ENCODE results near the gene NCOA1.

The NCOA1 gene

GRCh38 chr2:24492421-24493279 lies 1.6 kb downstream of the NCOA1 start:
- DNase-seq (ENCODE audit: low read depth in 1 of 2, low spot score in 1 of 2), result peak in 1 of 2 experiments; percentile 4
- TF ChIP-seq GABPA (IDR thresholded peaks at IDR 0.05; ENCODE audit: low read depth) (no peak), SPI1 (IDR thresholded peaks at IDR 0.05; ENCODE audit: borderline replicate concordance, low read depth) (no peak), POLR2AphosphoS5 (IDR thresholded peaks at IDR 0.05; ENCODE audit: low read depth) (no peak)
- TF ChIP-seq, protein P1, sequence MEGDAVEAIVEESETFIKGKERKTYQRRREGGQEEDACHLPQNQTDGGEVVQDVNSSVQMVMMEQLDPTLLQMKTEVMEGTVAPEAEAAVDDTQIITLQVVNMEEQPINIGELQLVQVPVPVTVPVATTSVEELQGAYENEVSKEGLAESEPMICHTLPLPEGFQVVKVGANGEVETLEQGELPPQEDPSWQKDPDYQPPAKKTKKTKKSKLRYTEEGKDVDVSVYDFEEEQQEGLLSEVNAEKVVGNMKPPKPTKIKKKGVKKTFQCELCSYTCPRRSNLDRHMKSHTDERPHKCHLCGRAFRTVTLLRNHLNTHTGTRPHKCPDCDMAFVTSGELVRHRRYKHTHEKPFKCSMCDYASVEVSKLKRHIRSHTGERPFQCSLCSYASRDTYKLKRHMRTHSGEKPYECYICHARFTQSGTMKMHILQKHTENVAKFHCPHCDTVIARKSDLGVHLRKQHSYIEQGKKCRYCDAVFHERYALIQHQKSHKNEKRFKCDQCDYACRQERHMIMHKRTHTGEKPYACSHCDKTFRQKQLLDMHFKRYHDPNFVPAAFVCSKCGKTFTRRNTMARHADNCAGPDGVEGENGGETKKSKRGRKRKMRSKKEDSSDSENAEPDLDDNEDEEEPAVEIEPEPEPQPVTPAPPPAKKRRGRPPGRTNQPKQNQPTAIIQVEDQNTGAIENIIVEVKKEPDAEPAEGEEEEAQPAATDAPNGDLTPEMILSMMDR (IDR thresholded peaks at IDR 0.05; ENCODE audit: insufficient read depth, low read length), result no peak
- TF ChIP-seq, protein P2, sequence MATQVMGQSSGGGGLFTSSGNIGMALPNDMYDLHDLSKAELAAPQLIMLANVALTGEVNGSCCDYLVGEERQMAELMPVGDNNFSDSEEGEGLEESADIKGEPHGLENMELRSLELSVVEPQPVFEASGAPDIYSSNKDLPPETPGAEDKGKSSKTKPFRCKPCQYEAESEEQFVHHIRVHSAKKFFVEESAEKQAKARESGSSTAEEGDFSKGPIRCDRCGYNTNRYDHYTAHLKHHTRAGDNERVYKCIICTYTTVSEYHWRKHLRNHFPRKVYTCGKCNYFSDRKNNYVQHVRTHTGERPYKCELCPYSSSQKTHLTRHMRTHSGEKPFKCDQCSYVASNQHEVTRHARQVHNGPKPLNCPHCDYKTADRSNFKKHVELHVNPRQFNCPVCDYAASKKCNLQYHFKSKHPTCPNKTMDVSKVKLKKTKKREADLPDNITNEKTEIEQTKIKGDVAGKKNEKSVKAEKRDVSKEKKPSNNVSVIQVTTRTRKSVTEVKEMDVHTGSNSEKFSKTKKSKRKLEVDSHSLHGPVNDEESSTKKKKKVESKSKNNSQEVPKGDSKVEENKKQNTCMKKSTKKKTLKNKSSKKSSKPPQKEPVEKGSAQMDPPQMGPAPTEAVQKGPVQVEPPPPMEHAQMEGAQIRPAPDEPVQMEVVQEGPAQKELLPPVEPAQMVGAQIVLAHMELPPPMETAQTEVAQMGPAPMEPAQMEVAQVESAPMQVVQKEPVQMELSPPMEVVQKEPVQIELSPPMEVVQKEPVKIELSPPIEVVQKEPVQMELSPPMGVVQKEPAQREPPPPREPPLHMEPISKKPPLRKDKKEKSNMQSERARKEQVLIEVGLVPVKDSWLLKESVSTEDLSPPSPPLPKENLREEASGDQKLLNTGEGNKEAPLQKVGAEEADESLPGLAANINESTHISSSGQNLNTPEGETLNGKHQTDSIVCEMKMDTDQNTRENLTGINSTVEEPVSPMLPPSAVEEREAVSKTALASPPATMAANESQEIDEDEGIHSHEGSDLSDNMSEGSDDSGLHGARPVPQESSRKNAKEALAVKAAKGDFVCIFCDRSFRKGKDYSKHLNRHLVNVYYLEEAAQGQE (IDR thresholded peaks at IDR 0.05; ENCODE audit: insufficient replicate concordance, low read depth), result no peak
- Histone ChIP-seq H3K27ac (replicated peaks) (peak overlapping the region; percentile 47; the same call in 1 of the 2 replicates), H3K27me3 (ENCODE audit: insufficient read depth, poor library complexity, severe bottlenecking) (no peaks in the 10 kb centered on the region), H3K4me3 (replicated peaks; ENCODE audit: insufficient read depth, low read length) (no peak overlapping the region)

GRCh38 chr2:24493713-24494112 lies 2.7 kb downstream of the NCOA1 start:
- no peaks in the 10 kb centered on the region for H3K27me3 ChIP-seq (ENCODE audit: insufficient read depth, poor library complexity, severe bottlenecking)
- peak; percentile 27 to 55 for DNase-seq (ENCODE audit: low read depth in 1 of 2, low spot score in 1 of 2)
- TF ChIP-seq POLR2AphosphoS5 (IDR thresholded peaks at IDR 0.05; ENCODE audit: low read depth) (no peak), GABPA (IDR thresholded peaks at IDR 0.05; ENCODE audit: low read depth) (no peak)
- H3K4me3 ChIP-seq (replicated peaks; ENCODE audit: insufficient read depth, low read length), result no peak overlapping the region
- peak overlapping the region; percentile 47 for H3K27ac ChIP-seq (replicated peaks)

DNA sequence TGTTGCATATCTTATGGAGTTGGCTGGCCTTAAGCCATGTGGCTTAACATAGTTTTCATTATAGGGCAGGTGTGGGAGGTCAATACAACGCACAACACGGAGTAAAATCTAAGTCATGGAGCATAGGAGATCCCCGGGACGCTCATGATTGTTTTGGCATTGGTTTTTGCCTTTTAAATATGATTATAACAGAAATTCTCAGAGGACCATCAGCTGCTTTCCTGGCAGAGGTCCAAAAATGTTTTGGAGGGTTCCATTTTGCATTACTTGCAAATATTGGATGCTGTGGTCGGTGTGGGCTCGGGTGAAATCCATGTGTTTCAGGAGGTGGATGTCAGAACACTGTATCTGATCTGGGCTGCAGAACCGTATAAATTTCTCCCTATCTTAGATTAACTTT lies 3.4 kb downstream of the NCOA1 start:
- Histone ChIP-seq H3K4me3 (replicated peaks; ENCODE audit: insufficient read depth, low read length) (no peak overlapping the region), H3K27me3 (ENCODE audit: insufficient read depth, poor library complexity, severe bottlenecking) (no peaks in the 10 kb centered on the region), H3K27ac (replicated peaks) (peak overlapping the region; percentile 47; the same call in 1 of the 2 replicates)
- DNase-seq (ENCODE audit: low read depth in 1 of 2, low spot score in 1 of 2), result no peak
- TF ChIP-seq, protein P1 (IDR thresholded peaks at IDR 0.05; ENCODE audit: insufficient read depth, low read length), result no peak
- TF ChIP-seq POLR2AphosphoS5 (IDR thresholded peaks at IDR 0.05; ENCODE audit: low read depth), result no peak
- TF ChIP-seq, protein P2 (IDR thresholded peaks at IDR 0.05; ENCODE audit: insufficient replicate concordance, low read depth), result no peak
- TF ChIP-seq GABPA (IDR thresholded peaks at IDR 0.05; ENCODE audit: low read depth), result no peak
- no peak for TF ChIP-seq SPI1 (IDR thresholded peaks at IDR 0.05; ENCODE audit: borderline replicate concordance, low read depth)

DNA sequence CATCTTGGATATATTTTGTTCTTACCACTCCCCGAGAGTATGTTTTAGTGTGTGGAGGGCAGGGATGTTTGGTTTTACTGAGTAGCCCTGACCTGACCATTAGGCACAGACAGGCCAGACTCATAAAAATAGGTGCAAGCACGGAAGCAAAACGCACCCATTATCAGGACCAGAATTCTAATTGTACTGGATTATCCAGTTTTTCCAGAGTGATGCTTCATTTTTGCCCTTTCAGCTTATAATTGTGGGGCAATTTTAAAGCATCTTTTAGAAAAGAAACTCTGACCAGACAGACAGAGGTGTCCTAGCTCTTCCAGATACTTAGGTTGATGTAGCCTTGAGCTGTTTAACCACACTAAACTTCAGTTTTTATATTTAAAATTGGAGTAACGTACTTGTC lies 4.4 kb downstream of the NCOA1 start:
- Histone ChIP-seq H3K27ac (replicated peaks) (no peak overlapping the region), H3K27me3 (ENCODE audit: insufficient read depth, poor library complexity, severe bottlenecking) (no peaks in the 10 kb centered on the region), H3K4me3 (replicated peaks; ENCODE audit: insufficient read depth, low read length) (no peak overlapping the region)
- TF ChIP-seq, protein P1 (IDR thresholded peaks at IDR 0.05; ENCODE audit: insufficient read depth, low read length), result no peak
- TF ChIP-seq, protein P2 (IDR thresholded peaks at IDR 0.05; ENCODE audit: insufficient replicate concordance, low read depth), result no peak
- TF ChIP-seq GABPA (IDR thresholded peaks at IDR 0.05; ENCODE audit: low read depth), result no peak
- TF ChIP-seq SPI1 (IDR thresholded peaks at IDR 0.05; ENCODE audit: borderline replicate concordance, low read depth), result no peak
- TF ChIP-seq POLR2AphosphoS5 (IDR thresholded peaks at IDR 0.05; ENCODE audit: low read depth), result no peak
- DNase-seq (ENCODE audit: low read depth in 1 of 2, low spot score in 1 of 2), result no peak

Data from HL-60 (cell line).